ENCODE results near the gene TBC1D25. TPM values are rescaled to one million over a fixed set of nuclear protein-coding genes. Genes with fewer than 3 reads are reported as not detected.
"Not testable (repeated sequence)": the region's sequence is repeated elsewhere in the genome, so short reads cannot be mapped to it uniquely, and the experiment has no call there.

The TBC1D25 gene
- total and polyA plus RNA-seq, 2 experiments from 2014 or later: 17.5 to 18.1 TPM

DNA sequence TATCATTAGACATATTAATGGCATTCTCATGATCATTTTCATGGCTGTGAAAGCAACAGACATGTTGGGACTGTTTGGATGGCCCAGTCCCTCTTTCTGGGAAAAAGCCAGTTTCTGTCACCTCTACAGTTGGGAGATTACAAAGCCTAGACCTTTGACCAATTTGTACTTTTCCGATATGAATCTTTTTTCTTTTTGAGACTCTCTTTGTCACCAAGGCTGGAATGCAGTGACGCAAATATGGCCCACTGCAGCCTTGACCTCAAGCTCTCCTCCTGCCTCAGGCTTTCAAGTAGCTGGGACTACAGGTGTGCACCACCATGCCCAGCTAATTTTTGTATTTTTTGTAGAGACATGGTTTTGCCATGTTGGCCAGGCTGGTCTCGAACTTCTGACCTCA is 9.4 kb downstream of the TBC1D25 start:
- TF ChIP-seq, protein P1, sequence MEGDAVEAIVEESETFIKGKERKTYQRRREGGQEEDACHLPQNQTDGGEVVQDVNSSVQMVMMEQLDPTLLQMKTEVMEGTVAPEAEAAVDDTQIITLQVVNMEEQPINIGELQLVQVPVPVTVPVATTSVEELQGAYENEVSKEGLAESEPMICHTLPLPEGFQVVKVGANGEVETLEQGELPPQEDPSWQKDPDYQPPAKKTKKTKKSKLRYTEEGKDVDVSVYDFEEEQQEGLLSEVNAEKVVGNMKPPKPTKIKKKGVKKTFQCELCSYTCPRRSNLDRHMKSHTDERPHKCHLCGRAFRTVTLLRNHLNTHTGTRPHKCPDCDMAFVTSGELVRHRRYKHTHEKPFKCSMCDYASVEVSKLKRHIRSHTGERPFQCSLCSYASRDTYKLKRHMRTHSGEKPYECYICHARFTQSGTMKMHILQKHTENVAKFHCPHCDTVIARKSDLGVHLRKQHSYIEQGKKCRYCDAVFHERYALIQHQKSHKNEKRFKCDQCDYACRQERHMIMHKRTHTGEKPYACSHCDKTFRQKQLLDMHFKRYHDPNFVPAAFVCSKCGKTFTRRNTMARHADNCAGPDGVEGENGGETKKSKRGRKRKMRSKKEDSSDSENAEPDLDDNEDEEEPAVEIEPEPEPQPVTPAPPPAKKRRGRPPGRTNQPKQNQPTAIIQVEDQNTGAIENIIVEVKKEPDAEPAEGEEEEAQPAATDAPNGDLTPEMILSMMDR (IDR thresholded peaks at IDR 0.05; ENCODE audit: low read depth, low read length): no peak
- no peak overlapping the region for H3K27ac ChIP-seq

DNA sequence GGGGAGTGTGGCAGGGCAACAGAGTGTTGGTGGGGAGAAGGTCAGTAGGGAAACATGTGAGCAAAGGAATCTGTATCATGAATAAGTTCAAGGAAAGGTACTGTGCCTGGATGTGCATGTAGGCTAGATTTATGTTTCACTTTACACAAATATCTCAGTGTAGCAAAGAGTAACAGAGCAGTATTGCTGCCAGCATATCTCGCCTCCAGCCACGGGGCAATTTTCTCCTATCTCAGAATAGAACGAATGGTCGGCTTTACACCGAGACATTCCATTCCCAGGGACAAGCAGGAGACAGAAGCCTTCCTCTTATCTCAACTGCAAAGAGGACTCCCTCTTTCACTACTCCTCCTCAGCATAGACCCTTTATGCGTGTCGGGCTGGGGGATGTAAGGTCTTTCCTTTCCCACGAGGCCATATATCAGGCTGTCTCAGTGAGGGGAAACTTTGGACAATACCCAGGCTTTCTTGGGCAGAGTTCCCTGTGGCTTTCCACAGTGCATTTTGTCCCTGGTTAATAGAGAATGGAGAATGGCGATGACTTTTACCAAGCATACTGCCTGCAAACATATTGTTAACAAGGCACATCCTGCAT is 16.3 kb downstream of the TBC1D25 start:
- DNase-seq (ENCODE audit: low read depth in 1 of 2, low spot score in 1 of 2): peak; percentile 36 to 50

More for the DNA sequence above, 9.4 kb downstream of the TBC1D25 start:
- Histone ChIP-seq H3K4me3 (no peak overlapping the region), H3K4me1 (ENCODE audit: low read depth) (no peaks in the 10 kb centered on the region), H3K9me3 (ENCODE audit: low read depth) (no peaks in the 10 kb centered on the region), H3K27me3 (no peaks in the 10 kb centered on the region), H3K36me3 (no peaks in the 10 kb centered on the region)
- no peak for DNase-seq (ENCODE audit: low read depth in 1 of 2, low spot score in 1 of 2)

DNA sequence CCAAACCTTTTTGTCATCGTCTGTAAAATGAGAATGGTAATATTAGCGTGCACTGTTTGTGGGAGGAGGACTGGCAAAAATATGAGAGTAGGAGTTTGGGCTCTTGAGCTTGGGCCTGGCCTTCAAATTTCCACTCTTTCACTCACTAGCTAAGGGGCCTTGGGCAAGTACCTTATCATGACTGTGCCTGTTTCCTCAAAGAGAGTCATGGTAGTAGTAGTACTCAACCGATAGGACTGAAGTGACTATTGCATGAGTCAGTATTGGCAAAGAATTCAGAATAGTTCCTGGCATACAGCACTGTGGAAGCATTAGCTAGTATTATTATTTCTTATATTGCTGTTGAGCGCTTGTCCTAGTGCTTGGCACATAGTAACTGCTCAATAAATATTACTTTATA is 18.8 kb downstream of the TBC1D25 start:
- Histone ChIP-seq H3K36me3 (no peaks in the 10 kb centered on the region), H3K27me3 (no peaks in the 10 kb centered on the region), H3K4me1 (ENCODE audit: low read depth) (peaks cover 7% of the 10 kb centered on the region), H3K4me3 (no peak overlapping the region), H3K9me3 (ENCODE audit: low read depth) (no peaks in the 10 kb centered on the region), H3K27ac (no peak overlapping the region)
- TF ChIP-seq, protein P1 (IDR thresholded peaks at IDR 0.05; ENCODE audit: low read depth, low read length): no peak
- peak in 1 of 2 donors; percentile 81 for DNase-seq (ENCODE audit: low read depth in 1 of 2, low spot score in 1 of 2)

More for the DNA sequence above, 16.3 kb downstream of the TBC1D25 start:
- H3K4me1 ChIP-seq (ENCODE audit: low read depth); H3K27me3 ChIP-seq; H3K36me3 ChIP-seq; H3K9me3 ChIP-seq (ENCODE audit: low read depth); H3K4me3 ChIP-seq: not testable (repeated sequence)
- H3K27ac ChIP-seq: peak overlapping the region; percentile 98

DNA sequence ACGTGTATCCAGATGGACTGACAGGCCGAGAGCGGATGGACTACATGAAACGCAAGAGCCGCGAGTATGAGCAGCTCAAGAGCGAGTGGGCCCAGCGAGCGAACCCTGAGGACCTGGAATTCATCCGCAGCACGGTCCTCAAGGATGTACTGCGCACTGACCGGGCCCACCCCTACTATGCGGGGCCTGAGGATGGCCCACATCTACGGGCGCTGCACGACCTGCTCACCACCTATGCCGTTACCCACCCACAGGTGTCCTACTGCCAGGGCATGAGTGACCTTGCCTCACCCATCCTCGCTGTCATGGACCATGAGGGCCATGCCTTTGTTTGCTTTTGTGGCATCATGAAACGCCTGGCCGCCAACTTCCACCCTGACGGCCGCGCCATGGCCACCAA is 20.1 kb downstream of the TBC1D25 start:
- H3K9me3 ChIP-seq (ENCODE audit: low read depth): no peaks in the 10 kb centered on the region
- peaks cover 6% of the 10 kb centered on the region for H3K4me1 ChIP-seq (ENCODE audit: low read depth)
- no peaks in the 10 kb centered on the region for H3K36me3 ChIP-seq
- DNase-seq (ENCODE audit: low read depth in 1 of 2, low spot score in 1 of 2): no peak
- TF ChIP-seq, protein P1 (IDR thresholded peaks at IDR 0.05; ENCODE audit: low read depth, low read length): no peak
- H3K27ac ChIP-seq: no peak overlapping the region
- no peaks in the 10 kb centered on the region for H3K27me3 ChIP-seq
- H3K4me3 ChIP-seq: no peak overlapping the region

DNA sequence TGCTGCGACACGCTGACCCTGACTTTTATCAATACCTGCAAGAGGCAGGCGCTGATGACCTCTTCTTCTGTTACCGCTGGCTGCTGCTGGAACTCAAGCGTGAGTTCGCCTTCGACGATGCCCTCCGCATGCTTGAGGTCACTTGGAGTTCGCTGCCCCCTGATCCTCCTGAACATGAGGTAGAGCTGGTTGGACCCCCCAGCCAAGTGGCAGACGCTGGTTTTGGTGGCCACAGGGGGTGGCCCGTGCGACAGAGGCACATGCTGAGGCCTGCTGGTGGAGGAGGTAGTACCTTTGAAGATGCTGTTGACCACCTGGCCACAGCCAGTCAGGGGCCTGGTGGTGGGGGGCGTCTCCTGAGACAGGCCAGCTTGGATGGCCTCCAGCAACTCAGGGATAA is 20.5 kb downstream of the TBC1D25 start:
- Histone ChIP-seq H3K4me3 (no peak overlapping the region), H3K27ac (no peak overlapping the region), H3K27me3 (no peaks in the 10 kb centered on the region), H3K36me3 (no peaks in the 10 kb centered on the region), H3K9me3 (ENCODE audit: low read depth) (no peaks in the 10 kb centered on the region), H3K4me1 (ENCODE audit: low read depth) (peaks cover 2% of the 10 kb centered on the region)
- TF ChIP-seq, protein P1 (IDR thresholded peaks at IDR 0.05; ENCODE audit: low read depth, low read length): no peak
- DNase-seq (ENCODE audit: low read depth in 1 of 2, low spot score in 1 of 2): no peak

DNA sequence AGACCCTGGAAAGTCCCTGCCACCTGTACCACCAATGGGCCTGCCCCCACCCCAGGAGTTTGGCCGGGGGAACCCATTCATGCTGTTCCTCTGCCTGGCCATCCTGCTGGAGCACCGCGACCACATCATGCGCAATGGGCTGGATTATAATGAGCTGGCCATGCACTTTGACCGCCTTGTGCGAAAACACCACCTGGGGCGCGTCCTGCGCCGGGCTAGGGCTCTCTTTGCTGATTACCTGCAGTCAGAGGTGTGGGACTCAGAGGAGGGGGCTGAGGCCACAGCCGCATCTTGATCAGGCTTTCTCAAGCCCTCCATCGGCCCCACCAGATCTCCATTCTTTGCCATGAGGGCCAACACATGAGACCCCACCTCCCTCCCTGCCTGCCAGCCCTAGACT is 21.2 kb downstream of the TBC1D25 start:
- H3K4me3 ChIP-seq: no peak overlapping the region
- no peaks in the 10 kb centered on the region for H3K27me3 ChIP-seq
- no peaks in the 10 kb centered on the region for H3K9me3 ChIP-seq (ENCODE audit: low read depth)
- TF ChIP-seq, protein P1 (IDR thresholded peaks at IDR 0.05; ENCODE audit: low read depth, low read length): no peak
- no peak for DNase-seq (ENCODE audit: low read depth in 1 of 2, low spot score in 1 of 2)
- H3K36me3 ChIP-seq: no peaks in the 10 kb centered on the region
- no peaks in the 10 kb centered on the region for H3K4me1 ChIP-seq (ENCODE audit: low read depth)
- no peak overlapping the region for H3K27ac ChIP-seq
